Right hindlimb (tissue), 1 donor: ENCODE measurements around the gene SPINK8.

Experiments used
- DNase-seq: peaks from one replicate; pipeline ENCODE4 v3.0.0-alpha.2; 2018

The SPINK8 gene

DNA sequence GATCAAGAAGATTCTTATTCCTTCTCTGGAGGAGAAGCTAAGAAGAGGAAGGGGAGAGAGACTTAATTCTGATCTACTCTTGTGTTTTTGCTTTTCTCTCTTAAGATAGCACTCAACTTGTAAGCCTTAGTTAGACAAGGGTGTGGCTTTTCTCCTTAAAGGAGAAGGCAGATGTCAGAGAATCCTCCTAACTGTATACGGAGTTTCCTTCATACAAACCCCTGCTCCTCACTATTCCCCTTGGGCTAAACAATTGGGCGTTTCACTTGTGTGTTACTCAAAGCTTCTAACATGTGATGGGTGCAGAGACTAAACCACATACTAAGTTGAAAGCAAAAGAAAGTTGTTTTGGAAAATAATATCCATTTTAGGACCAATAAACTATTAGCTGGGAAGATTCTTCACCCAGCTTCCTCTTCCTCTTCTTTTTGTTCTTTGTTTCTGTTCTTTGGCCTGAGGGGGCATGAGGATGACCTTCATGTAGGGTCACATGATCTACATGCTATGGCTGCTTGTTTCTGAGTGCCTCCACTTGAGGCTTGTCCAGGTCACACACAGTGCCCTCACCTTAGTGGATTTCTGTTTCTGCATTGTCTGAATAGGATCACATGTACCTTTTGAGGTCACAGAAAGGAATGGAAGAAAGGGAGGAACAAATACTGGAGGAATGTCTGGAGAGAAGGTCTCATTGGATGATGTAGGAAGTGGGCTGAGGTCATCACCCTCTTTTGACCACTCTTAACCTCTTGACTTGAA, 14.6 kb downstream of the SPINK8 start:
- no peak for DNase-seq

DNA sequence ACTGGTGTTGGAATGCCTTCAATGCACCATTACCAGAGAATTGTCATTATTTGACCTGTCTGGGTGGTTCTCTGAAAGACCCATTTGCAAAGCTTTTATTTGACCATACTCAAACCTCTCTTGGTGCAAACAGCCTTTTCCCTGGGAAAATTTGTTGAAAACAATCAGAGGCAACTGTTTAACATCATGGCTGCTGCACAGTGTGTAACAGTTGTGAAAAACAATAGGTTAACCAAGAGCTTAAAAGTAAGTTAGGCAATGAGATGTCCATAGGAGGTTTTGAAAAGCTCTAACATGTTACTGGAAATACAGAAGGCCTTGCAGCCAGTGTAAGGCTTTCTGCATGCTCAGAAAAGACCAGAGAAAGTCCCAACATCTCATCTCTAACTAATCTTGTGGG, 18.9 kb downstream of the SPINK8 start:
- DNase-seq, result no peak

DNA sequence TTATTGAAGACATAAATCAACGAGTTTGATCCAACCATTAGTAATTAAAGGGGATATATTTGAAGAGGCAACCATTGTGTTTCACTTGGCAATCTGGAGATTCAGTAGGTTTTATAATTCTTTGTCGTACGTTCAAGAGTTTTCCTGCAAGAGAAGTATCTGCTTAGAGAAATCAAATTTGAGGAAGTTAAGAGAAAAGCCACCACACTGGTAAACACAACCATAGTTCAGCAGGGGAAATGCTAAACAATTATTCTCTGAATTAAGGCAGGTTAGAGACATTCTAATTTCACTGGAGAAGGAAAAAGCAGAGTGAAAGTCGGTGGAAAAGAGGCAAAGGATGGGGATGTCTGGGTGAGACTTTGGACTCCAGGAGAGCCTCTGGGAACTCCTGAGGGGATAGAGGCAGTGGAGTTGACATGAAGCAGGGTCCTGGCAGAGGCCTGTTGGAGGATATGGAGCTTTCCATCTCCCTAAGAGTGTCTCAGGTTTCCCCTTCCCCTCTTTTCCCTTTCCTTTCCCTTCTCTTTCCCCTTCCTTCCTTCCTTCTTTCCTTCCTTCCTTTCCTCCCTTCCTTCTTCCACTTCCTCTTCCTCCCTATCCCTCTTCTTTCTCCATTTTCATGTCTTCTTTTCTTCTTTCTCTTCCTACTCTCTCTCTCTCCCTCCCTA, 26.5 kb downstream of the SPINK8 start:
- no peak for DNase-seq

DNA sequence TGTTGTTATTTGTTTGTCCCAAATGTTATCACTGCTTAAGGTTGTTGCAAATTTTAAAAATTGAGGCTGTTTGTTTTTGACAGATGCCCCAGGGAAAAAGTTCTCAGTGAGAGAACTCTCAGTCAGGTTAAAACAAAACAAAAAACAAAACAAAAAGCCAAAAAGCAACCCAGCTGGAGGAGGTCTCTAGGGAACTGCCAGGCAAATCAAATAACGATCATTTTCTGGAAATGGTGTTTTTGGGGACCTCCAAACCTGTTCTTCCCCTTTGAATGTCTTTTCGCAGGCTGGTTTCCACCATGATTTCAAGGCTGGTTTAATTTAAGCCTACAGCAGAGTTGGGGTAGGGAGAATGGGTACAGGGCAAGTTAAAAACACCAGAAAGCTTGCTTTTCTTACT, 27.2 kb downstream of the SPINK8 start:
- no peak for DNase-seq

DNA sequence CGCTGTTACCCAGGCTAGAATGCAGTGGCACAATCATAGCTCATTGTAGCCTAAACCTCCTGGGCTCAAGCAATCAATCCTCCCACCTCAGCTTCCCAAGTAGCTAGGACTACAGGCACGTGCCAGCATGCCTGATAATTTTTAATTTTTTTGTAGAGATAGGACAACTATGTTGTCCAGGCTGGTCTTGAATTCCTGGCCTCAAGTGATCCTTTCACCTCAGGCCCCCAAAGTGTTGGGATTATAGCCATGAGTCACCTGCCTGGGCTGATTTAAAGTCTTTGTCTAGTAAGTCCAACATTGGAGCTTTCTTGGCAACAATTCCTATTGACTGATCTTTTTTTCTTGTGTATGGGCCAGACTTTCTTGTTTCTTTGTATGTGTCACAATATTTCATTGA, 28.1 kb downstream of the SPINK8 start:
- no peak for DNase-seq

DNA sequence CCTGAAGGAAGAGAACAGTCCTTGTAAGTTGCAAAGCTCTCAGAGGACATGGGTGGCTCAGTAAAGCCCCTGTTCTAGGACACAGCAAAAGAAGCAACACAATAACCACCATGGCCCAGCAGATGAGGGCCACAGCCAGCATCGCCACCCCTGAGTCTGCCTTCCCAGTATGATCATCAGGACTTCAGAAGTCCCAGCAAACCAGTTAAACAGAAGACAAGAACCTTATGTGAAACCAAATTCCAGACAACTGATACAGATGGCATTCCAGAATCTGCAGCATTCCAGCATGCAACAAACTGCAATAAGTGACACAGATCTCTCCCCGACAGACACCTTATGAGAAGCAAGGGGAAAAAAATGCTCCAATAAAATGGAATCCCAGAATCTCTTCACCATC, 30.4 kb downstream of the SPINK8 start:
- no peak for DNase-seq

DNA sequence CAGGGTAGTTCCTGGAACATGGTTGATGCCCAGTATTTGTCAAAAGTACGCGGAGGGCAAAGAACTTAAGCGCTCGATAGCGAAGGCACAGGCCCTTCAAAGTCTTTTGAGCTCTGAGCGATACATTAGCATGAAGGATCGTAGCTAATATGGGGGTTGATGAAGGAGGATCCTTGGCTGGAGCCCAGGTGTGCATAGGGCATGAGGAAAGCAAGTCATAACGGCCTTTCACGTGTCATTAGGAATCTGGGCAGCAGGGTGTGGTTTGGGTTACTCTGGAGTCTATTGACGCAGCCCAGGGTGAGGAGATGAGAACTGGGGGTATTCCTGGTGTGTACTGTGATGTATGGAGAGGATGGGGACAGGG, 31.7 kb downstream of the SPINK8 start:
- DNase-seq, result peak; percentile 30

DNA sequence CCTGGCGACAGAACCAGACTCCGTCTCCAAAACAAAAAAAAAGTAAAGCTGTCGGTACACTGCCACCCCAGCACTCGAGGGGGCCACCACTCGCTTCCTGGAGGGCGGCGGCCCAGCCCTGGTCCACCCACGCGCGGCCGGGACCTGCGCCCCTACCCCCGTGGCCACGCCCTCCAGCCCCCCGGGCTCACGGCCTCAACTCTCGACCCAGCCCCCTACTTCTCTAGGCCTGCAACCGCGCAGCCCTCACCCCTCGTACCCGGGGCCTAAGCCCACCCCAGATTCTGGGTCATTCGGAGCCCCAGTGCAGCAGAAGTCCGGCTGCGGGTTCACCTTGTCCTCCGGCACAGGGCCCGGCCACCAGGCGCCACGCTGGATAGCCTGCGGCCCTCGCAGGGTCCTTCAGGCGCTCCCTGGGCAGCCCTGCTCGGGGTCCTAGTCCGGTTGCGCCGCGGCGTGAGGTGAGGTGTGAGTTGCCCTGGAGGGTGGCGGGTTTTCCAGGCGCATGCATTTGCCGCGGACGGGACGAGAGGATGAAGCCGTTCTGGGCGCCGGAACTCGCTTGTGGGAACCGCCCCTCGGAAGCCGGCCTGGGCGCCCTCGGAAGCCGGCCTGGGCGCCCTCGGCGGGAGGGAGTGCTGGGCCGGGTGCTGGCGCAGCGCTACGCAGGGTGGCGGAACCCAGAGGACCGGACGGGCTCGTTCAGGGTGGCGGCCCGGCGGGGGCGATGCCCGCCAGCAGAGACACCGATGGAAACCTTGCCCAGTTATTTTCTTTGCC, 32.3 kb downstream of the SPINK8 start, which contains the start of gene NME6:
NME6 (minus strand) TSS at position 348 of the 780 bp plus-strand sequence.
- peak; percentile 94 for DNase-seq

DNA sequence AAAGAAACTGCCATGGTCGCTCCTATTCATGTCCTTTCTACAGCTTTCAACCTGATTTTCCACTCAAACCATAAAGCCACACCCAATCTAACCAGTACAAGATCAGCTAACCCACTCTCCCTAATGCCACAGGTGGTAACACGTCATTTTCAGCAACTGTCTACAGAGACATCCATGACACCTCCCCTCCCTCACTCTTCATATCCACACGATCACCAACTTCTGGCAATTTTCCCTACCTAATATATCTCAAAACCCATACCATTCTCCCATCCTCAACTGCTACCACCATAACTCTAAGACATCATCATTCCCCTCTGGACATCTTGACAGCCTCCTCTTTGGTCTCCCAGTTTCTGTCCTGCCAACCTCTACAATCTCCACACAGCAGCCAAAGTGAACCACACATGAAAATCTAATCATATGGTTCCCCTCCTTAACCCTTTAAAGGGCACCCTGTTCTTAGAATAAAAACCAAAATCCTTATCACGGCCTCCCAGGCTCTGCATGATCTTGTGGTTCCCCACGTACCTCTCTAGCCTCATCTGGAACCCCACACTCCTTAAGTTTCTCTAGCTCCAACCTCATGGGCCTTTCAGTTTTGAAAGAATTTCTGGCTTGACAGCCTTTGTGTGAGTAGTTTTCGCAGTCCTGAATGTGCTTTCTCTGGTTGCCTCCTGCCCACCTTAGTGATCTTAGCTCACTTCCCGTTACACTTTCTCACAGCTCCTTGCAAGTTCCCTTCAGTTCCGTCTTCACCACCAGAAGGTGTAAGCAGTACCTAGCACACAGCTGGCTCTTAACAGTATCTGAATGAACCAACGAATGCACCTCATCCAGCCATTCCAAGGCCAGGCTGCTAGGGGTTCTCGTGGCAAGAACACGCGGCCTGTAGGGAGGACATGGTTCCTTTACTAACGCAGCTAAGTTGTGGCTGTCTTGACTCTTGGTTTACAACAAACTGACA, 33.4 kb downstream of the SPINK8 start:
- no peak for DNase-seq

DNA sequence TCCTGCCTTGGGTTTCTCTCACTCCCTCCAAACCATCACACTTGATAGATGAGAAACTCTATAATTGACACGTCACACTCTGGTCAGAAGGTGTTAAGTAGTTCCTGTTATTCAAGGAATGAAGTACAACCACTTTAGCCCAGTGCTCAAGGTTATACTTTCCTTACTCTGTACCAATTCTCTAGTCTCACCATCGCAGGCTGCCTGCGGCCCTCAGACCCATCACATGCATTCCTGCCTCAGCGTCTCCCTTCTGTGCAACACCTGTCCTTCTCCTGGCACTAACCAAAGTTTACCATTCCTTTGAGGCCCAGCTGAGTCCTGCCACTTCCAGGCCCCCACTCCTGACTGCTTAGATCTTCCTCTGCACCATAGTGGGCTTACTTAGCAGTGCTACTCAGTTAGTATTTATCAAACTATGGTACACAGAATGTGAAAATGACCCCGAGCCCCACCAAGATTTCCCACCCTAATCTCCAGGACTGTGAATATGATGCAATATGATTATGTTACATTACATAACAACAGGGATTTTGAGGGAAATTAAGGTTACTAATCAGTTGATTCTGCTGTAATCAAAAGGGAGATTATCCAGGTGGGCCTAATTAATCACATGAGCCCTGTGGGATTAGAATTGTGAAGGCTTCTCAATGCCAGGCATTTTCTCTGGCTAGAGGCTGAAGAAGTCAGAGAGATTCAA, 36.2 kb downstream of the SPINK8 start:
- DNase-seq, result no peak

DNA sequence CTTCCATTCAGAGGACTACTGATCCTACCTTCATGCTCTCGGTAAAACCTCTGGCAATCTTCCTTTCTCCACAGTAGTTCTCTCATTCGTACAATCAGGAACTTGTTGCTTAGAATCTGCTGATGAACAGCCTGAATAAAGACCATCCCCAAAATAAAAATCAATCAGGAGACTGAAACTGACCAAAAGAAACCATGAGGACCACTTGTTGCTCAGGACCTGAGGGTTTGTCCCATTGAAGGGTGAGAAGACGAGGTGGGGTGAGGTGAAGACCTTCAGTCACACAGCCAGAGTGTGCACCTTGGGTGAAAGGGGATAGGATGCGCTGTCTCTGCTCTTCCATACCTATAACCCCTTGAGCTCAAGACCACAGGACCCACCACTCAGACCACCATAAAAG, 36.8 kb downstream of the SPINK8 start:
- DNase-seq, result no peak

DNA sequence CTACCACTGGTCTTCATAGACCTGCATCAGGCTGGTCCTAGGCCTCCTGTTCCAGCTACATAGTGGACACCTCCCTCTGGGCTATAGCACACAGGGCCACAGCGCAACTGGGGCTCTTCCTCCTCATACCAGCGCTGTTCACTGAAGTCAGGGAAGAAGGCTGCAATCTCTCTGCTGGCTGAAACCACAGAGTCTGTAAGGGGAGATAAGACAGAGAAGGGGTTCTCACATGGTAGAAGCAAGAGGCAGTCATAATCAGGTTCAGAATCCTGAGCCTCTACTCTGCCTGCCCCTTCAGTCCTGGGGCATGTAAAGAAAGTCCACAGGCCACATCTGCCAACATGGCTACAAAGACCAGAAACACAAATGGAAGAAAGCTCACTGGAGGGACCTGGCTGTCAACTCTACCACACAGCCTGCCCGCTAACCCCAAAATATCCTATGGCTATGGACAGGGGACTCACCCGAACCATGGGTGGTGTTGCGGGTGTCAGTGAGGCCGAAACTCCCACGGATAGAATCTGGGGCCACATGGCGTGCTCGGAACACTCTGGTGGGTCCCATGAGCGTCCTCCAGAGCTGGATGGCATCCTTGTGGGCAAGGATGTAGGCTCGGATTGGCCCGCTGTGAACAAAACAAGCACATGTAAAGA, 38.7 kb downstream of the SPINK8 start:
- DNase-seq, result no peak

DNA sequence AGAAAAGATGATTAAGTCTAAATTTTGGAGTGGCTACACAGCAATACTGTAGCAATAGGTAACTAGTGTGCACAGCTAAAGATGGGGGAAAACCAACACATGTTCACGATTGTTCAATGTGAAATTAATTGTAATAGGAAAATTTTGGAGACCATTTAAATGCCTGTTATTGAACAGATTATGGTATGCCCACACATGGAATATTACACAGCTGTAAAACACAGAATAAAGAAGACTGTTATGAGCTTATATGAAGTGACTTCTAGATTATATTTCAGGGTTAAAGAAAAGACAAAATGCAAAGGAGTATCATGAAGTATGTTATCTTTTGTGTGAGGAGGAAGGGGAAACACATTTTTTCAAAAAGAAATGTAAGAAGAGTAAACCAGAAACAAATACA, 43.8 kb downstream of the SPINK8 start:
- DNase-seq, result no peak

DNA sequence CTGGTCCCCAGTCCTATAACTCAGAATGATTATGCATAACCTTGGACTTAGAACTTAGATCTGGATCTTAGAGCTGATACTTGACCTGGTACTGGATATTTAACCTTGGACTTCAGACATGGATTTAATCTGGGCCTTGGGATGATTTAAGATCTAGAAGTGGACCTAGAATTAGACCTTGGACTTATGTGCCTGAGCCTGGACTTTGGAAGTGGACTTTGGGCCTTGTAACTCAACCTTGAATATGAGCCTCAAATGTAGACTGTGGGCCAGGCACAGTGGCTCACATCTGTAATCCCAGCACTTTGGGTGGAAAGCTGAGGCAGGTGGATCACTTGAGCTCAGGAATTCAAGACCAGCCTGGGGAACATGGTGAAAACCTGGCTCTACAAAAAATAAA, 46.4 kb downstream of the SPINK8 start:
- DNase-seq, result no peak

DNA sequence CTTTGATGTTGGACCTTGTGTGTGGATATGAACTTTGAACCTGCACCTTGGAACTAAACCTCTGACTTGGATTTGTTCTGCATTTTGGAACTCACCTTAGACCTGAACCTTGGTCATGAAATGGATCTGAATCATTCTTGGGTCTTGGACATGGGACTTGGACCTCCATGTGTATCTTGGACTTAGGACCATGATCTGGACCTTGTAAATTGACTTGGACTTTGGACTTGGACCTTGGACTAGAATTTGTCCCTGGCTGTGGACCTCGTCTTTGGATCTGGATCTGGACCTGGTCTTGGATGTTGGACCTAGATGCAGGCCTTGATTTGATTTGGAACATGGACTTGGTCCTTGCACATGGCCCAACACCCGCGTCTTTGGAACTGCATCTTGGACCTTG, 47.2 kb downstream of the SPINK8 start:
- DNase-seq, result no peak

DNA sequence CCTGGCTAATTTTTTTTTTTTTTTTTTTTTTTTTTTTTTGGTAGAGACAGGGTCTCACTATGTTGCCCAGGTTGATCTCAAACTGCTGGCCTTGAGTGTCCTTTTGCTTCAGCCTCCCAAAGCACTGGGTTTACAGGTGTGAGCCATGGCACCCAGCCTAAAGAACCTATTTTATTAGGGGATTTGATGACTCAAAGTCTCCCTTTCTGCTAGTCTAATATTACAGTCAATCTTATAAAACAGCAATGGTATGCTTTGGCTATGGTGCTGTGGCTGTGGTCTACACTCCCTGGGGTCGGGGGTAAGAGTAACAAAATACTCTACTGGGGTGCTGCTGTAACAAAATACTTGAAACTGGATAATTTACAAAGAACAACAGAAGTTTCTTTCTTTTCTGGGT, 47.8 kb downstream of the SPINK8 start:
- DNase-seq, result no peak

DNA sequence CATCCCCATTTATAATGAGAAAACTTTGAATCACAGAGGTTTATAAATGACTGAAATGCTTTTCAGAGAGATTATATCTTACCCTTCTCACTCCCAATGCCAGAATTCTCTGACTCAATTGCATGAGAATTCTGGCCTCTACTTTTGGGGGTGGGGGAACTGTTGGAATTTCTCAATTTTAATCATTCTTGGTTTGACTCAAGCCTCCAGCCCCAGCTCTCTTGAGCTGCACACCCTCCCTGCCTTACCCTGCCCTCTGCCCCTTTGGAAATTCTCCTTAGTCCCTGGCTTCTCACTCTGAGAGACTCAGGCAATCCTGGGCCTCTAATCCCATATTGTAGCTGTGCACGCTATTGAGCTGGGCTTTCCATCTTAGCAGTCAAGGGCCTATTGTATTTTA, 48.3 kb downstream of the SPINK8 start:
- DNase-seq, result no peak

DNA sequence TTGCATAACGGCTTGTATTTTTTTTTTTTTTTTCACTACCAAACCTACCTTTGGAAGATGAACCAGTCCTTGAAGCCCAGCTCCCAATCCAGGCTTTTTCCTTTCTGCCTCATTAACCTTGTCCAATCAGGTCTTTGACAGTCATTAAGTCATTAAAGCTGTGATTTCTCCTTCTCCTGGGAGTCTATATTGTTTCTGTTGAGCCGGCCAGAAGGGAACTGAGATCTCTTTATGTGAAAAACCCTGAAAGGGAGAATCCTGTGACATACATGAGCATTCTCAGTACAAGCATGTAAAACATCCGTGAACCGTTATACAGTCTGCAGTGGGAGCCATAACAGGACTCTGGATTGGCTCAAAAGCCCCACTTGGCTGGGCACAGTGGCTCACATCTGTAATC, 52.6 kb downstream of the SPINK8 start:
- DNase-seq, result no peak

DNA sequence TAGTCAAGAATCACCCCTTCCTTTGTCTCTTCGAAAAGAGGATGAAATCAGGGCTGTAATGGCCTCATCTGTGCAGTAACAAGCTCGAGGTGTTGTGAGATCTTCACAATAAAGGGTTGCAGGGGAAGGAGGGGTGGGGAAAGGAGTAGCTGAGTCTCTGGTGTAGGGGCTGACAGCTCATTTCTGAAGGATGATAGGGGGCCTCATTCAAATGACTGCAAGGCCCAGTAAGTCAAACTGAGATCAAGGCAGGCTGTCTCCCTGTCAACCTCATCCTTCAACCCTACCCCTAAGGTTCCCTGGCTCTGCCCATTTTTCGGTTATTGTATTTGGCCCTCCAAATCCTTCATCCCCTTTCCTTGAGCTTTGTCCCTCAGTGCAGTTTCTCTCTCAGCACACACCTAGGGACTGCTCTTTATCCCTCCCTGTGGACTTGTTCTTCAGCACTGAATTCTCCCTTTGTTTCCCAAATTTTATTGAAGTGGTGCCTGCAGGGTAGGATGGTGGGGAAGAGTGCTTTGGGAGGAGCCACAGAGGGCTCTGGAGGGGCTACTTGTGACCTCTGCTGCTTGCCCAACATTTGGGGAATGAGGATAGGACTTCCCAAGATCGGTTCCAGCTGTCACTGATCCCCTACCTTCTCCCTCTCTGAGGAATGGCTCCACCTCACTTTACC, 54.4 kb downstream of the SPINK8 start:
- DNase-seq, result no peak

DNA sequence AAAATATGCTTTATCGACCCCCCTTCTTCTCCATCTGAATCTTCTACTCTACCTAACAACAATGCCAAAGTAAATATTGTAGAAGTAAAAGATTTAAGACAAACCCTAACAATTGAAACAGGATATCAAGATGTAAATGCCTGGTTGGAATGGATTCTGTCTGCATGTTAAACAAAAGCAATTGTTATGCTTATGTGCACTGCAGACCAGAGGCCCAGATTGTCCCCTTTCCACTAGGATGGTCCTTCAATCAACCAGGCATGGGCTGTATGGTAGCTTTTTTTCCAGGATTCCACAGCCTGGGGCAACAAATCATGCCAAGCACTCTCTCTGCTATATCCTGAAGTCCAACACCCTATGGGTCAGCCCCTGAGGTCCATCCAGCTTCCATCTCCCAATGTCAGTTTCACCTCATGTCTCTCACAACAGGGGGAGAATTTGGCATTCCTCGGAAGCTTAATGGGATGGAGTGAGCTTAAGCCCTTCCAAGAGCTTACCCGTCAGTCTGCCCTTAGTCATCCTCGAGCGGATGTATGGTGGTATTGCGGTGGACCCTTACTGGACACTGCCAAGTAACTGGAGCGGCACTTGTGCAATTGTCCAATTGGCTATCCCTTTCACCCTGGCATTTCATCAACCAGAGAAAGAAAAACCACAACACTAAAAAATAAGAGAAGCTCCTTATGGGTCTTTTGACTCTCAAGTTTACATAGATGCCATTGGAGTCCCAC, 56.4 kb downstream of the SPINK8 start:
- no peak for DNase-seq
